ENCODE data around the gene SRSF12.

Gene SRSF12

GRCh38 chr6:89117211-89118108, at the start of gene SRSF12:
Gene SRSF12 (minus strand): TSS chr6:89118071. CDS start chr6:89117887, 184 bp downstream.
- DNase-seq, result peak; percentile 36

DNA sequence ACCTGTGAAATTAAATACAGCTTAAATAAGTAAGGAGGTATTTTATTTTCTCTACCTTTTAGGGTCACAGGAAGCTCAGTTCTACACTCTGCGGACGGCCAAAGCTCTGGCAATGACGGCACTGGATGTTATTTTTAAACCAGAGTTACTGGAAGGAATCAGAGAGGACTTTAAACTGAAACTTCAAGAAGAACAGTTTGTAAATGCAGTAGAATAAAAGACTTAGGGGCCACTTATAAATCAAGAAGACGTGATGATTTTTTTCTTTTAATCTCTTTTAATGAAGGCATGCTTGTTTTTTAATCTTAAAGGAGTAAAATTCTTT, 44.1 kb upstream of the SRSF12 start:
- DNase-seq, result no peak

- no peak for DNase-seq
These were observed 43.6 kb upstream of the SRSF12 start for GRCh38 chr6:89161326-89162046.

DNA sequence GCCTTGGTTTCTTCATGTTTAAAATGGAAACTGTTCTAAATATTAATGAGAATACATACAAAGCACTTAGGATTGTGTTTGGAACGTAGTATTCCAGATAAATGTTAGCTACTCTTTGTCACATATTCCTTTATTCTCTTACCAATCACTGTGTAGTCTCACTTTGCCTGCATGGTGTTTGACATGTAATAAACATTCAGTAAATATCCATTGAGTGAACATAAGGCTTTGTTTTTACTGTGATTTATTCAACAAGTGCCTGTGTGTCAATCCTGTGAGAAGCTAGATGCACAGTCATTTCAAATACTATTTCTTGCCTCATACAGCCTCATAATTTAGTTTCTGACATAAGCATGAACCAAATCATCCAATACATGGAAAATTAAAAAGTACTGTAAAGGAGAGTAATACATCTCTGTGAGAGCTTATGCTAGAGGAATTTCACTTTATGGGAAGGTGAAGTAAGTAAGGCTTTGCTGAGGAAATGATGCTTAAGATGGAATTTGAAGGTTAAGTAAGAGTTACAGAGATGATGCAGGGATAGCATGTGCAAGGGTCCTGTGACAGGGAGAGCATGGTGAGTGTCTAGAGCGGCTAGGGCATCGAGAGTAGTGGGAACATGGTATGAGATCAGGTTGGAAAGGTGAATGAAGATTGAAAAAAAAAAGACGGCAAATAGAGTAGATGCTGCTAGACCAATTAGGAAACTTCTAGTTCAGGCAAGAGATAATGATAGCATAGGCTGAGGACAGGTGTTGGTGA, 42.6 kb upstream of the SRSF12 start:
- DNase-seq, result no peak

GRCh38 chr6:89154131-89154530, 36.3 kb upstream of the SRSF12 start:
- no peak for DNase-seq

GRCh38 chr6:89148016-89148750, 30.3 kb upstream of the SRSF12 start:
- no peak for DNase-seq

DNA sequence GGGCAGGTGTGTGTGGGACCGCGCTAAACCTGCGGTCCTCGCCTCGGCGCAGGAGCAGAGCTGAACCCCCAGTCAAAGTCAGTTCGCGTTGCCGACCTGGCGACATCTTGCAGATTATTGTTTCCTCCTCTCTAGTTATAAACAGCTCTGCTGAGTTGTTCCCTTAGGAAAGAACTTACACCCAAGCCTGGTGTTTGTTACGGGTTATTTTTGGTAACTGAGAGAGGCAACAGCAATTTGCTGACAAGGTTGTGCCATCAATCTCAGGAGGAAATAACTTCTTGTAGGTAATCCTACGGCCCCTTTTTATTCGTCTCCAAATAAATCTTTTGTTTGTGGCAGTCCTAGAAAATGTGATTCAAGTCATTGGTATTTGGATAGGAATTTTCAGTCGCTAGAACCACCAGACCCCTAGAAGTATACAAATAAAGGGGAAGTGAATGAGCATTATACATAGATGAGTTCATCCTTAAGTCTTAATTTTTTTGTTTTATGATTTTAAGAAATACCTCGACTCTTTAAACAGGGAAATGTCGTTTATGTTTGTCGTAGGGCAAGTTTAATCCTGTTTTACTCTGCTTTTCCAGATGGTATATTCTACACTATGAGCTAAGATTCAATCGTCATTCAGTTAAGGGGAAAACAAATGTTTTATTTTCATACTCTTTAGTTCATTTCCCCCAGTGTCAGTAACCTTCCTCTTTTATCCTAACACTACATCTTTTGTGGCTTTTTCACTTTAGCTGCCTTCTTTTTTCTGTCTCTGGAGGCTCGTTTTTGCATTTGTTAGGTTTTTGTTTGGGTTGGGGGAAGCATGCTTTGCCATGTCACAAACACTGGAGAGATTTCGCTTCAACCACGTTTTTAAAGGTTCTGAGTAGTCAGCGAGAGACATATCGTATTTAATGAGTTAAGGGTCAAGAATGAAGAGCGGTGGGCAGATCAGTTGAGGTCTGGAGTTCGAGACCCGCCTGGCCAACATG, 29.1 kb upstream of the SRSF12 start:
- DNase-seq, result peak; percentile 6

GRCh38 chr6:89145956-89146717, 28.3 kb upstream of the SRSF12 start, which contains the start of gene PM20D2:
Gene PM20D2 (plus strand): TSS chr6:89146055. CDS start chr6:89146145, 90 bp downstream.
- peak; percentile 78 for DNase-seq

DNA sequence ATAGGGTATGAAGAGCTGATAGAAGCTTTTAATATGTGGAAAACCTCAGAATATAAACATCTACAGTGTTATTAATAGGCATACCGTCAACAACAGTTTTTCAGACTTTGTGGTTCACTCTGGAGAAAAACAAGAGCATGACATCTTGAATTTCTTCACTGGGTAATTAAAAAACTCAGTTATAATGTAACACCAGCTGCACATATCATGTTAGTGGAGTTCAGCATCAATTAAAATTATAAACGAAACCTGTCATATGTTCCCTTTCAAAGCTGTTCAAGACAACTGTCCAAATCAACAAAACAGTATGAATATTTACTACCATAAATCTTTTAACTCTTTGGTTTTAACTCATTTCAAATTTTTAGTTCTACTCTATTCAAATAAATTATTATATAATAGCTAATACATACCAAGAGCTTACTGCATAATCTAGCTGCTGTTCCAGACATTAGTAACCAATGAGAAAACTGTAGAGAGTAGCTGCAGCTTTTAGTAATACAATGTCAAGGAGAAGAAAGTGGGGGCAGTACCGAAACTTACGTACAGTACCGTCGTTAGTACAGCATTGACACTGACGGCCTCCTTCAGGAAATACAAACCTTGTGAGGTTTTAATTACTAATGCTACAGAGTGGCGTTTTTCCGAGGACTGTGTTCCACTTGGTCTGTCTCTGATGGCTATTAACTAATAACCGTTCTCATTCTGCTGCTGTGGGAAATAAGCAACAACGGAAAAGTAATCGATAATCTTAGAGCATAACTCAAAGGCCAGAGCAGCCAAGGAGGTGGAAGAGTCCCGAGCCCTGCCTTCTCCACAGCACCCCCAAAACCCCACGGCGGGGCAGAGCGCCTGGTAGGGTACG, 27.5 kb upstream of the SRSF12 start:
- peak; percentile 78 for DNase-seq

- no peak for DNase-seq
These were observed 26.6 kb upstream of the SRSF12 start for GRCh38 chr6:89144354-89144906.

DNA sequence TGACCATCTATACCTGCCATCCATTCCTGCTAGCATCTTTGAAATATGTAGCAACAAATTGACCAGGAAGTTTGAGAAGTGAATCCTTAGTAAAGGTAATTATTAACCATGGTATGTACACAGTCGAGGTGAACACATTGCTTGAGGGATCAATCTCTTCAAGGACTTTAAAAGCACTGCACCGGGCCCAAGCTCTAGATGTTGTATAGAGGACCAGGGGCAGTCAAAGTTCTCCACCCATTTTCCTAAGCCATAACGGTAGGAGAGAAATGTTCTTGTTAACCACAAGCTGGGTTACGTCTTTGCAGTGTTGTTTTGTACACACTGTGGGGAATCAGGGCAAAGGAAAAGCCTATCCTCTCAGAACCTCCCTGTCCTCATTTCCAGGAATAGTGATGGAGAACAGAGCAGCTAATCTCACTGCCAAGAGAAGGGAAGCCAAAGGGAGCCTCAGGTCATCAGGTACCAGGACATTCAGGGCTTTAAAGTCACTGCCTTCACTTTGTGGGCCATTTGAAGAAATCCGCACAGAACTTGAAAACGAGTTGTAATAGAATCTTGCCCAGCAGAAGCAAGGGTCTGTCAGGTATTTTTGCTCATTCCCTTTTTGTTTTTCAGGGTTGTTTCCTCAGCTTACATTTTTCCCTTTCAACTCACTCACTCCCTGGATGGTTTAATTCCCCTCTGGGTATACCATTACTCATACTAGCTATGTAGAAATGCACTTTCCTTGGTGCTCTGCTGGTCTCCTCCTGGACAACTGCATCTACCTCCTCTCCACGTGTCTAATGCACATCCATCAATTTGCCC, 22.7 kb upstream of the SRSF12 start:
- DNase-seq, result no peak

DNA sequence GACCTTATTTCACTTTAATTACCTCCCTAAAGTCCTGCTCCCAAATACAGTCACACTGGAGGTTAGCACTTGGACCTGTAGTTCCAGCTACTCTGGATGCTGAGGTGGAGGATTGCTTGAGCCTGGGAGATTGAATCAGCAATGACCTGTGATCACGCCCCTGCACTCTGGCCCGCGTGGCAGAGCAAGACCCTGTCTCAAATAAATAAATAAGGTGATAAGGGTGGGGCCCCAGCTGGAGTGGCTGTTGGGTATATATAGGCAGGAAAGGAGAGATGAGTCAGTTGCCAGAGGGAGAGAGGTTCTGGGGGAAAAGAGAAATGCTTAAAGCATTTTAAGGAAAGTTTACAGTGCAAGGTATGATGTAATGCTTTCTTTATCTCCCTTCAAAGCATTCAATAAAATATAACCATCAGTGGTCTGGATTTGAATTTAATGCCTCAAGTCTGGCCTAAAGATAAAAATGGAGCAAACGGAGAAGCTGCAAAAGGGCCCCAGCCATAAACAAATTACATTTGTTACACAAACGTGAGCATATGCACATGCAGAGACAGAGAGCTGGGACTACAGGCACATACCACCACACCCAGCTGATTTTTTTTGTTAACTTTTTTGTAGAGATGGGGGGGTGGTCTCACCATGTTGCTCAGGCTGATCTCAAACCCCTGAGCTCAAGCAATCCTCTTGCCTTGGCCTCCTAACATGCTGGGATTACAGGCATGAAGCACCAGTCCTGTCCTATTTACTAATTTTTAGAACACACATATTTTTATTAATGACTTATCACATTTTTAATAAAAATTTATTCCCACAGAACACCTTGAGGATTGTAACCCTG, 21.9 kb upstream of the SRSF12 start:
- DNase-seq, result no peak

DNA sequence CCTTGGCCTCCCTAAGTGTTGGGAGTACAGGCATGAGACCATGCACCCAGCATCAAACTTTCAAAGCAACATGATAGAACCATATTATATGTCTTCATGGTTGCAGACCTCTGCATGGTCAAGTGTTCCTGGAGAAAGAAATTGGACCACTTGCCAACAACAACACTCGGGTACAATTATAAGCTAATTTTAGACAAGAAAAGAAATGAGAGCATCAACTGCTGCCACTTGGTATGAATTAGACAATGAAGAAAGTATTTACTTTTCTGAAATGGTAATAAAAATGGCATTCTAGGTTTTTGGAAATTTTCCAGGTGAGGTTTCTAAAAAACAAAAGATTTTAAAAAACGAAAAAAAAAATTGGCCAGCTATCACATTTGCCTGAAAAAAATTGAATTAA, 20.3 kb upstream of the SRSF12 start:
- no peak for DNase-seq

DNA sequence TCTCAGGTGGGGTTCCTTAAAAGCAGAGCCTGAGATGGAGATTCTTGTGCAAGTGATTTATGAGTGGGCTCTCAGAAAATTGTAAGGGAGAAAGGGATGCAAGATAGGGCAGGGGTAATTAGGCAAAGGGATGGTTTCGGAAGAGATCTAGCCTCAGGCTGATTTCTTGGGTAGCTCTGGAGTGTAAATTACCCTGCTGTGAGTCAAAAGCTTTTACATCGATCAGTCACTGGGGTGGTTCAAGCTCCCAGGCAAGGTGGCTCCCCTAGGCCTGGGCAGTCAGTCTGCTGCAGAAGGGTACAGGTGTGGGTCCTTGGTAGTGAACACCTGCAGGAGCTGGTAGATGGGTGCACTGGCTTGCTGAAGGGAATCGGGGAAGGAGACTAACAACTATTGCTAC, 16.9 kb upstream of the SRSF12 start:
- DNase-seq, result no peak

DNA sequence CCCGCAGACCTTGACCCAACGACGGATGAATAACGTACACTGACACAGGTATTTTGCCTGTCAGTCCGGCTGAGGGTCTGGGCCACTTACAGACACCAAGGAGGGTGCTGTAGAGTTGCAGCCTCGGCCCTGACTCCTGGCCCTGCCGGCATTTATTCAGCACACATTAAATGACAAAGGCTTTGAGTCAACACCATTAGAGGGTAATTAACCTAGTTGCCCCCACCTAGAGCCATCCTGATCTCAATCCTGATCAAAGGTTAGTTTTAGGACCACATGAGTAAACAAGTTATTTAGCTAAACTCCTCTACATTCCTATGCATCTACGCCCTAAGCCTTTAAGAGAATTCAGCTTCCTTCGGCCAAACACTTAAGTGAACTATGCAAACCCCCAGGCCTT, 16.1 kb upstream of the SRSF12 start:
- DNase-seq, result no peak

GRCh38 chr6:89132057-89132456, 14.2 kb upstream of the SRSF12 start:
- DNase-seq, result no peak

DNA sequence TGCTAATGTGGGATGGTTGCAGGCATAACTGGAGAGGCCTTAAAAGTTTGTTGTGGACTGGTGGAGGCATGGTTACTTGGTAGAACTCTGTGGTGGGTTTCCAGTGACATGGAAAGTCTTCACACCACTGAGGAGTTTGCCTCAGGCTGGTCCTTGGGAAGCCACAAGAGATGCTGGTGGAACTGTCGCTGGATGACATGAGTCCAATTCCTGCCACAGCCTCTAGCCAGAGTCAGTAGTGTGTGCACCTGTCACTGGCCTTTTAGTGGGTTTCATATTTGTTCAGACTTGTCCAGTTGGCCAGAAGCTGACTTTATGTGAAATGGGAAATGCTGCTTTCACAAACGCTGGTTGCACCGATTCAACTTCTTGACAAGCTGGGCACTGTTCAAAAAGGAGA, 13.7 kb upstream of the SRSF12 start:
- DNase-seq, result no peak

Data from NCI-H748 treated with DMSO at 0.1 percent for 48 hours (cell line).